Midbrain (tissue), 1 donor: ENCODE results near the gene ATXN7L2.
"Not testable (repeated sequence)": the region's sequence is repeated elsewhere in the genome, so short reads cannot be mapped to it uniquely, and the experiment has no call there.

Experiments
- DNase-seq: peaks from one replicate; lab custom pipeline; 2025; lab: John Stamatoyannopoulos, UW

ATXN7L2 gene

DNA sequence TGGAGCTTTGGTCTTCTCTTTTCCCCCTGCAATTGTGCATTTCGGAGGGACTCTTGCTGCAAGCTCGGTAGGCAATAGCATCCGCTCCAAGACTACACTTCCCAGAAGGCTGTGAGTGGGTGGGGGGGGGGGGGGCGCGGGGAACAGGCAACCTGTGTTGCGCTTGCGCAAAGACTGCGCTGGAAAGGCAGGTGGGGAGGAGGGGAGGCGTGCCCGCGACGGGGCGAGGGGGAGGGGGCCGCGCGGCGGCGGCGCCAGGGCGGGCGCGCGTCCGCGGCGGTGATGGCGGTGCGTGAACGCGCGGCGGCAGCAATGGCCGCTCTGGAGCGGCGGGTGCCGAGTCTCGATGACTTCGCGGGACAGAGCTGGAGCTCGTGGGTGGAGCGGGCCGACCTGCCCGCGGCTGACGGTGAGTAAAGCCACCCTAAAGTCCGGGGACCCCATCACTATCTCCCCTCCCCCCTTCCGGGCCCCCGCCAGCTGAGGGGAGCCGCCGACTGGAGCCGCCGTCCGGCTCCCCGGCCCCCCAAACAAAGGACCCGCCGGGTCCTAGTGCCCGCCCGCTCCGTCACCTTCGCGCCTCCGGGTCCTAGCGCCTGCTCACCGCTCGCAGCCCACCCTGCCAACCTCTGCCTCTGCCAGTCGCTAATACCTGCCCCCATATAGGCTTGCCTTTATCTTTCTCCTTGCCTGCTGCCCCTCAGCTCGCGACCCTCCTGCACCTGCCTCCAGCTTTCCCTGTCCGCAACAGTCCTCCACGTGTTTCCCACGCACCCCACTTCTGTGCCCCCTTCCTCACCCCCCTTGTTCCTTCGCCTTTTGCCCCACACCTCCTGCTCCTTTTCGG is at the start of gene ATXN7L2:
ATXN7L2 (plus strand) TSS at position 234 of the 847 bp plus-strand sequence; CDS start at position 283, 49 bp downstream.
- DNase-seq = peak; percentile 92

GRCh38 chr1:109434484-109434883 is 49.2 kb upstream of the ATXN7L2 start:
- no peak for DNase-seq

DNA sequence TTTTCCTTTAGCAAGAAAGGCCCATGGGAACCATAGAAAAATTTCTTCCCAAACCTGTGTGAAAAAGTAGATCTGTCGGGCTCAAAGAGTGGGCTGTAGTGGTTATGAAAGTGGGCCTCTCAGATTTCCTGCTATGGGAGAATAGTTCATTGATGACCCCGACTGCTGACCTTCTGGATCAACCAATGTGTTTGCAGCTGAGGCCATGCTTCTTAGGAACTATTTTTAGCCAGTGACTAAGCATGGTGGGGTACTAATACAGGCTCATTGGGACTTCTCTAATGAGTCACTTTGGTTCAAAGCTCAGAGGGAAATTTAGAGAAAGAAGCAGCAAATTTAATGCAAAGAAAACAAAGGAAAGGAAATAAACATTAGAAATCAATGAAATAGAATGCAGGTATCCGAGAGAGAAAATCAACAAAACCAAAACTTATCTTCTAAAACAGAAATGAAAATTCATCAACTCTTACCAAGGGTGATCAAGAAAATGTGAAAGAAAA is 44.9 kb upstream of the ATXN7L2 start:
- DNase-seq = no peak

DNA sequence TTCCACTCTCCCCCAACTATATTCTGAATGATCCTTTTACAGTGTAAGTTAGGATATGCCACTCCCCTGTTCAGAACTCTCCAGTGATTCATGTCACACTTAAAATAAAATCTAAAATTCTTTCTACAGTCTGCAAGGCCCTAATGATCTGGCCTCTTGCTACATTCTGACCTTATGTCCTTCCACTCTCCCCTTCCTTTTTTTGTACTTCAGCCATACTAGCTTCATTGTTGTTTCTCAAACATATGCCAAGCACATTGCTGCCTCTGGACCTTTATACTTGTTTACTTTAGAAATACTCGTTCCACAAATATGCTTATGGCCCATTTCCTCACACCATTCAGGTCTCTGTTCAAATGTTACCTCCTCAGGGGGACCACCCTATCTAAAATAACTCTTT is 42.6 kb upstream of the ATXN7L2 start:
- DNase-seq = no peak

GRCh38 chr1:109443476-109443875 is 40.2 kb upstream of the ATXN7L2 start:
- DNase-seq = no peak

DNA sequence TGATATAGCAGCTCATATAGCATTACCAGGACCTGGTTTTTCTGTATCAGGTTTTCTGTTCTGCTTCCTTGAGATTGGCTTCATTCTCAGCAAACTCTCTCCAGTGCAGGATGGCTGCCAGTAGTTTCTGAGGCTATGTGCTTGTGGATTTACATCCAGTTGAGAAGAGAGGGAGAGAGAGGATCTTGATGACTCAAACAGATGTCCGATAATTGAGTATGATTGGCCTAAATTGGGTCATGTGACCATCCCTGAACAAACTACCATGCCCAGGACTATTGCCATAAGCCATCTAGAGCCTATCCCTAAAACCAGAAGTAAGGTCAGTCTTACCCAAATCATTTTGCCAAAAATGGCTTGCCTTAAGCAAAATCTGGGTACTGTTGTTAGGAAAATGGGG is 39.4 kb upstream of the ATXN7L2 start:
- no peak for DNase-seq

DNA sequence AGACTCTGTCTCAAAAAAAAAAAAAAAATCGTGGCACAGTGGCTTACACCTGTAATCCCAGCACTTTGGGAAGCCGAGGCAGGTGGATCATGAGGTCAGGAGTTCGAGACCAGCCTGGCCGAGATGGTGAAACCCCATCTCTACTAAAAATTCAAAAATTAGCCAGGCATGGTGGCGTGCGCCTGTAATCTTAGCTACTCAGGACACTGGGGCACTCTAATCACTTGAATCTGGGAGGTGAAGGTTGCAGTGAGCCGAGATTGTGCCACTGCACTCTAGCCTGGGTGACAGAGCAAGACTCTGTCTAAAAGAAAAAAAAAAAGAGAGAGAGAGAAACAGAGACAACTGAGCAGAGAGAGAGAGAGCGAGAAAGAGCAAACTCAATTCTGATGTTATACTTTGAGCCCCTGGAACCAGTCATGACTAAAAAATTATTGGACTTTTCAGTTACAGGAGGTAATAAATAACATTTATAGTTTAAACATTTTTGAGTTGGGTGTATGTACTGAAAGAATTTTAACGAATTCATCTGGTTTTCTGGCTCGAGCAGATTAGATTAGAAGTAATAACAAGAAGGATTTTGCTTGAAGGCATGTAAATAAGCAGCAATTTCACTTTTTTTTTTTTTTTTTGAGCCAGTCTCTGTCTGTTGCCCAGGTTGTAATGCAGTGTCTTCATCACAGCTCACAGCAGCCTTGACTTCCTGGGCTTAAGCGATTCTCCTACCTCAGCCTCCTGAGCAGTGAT is 37.6 kb upstream of the ATXN7L2 start:
- DNase-seq = not testable (repeated sequence)

GRCh38 chr1:109447524-109447923 is 36.2 kb upstream of the ATXN7L2 start:
- DNase-seq = no peak

GRCh38 chr1:109454497-109455133 is 29.1 kb upstream of the ATXN7L2 start:
- no peak for DNase-seq

DNA sequence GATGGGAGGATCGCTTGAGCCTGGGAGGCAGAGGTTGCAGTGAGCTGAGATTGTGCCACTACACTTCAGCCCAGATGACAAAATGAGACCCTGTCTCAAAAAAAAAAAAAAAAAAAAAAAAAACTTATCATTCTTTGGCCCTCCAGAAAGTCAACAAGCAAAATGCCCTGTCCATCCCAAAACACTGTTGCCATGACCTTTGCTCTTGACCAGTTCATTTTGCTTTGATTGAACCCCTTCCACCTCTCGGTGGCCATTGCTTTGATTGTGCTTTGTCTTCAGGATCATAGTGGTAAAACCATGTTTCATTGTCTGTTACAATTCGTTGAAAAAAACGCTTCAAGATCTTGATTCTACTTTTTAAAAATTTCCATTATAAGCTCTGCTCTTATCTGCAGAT is 25.9 kb upstream of the ATXN7L2 start:
- no peak for DNase-seq

DNA sequence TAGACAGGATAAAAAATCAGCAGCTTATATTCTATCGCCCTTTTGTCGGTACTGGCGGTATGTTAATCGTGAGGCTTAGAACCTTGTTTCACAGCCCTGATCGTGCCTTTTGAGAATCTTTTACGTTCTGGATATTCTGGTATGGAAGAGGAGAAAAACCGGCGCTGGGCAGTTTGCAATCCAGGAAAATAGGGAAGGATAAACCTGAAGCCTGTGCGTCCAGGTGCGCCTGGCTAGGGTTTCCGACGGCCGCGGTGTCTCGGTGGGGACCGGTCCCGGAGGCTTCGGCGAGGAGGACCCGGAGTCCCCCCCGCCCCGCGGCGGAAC is 17.6 kb upstream of the ATXN7L2 start:
- DNase-seq = no peak

- DNase-seq = no peak
These were observed 17.0 kb upstream of the ATXN7L2 start, which contains the start of gene SYPL2 for GRCh38 chr1:109466452-109467300. TSS of gene SYPL2 (plus strand) at chr1:109466546. CDS start at chr1:109466844, 298 bp downstream.

DNA sequence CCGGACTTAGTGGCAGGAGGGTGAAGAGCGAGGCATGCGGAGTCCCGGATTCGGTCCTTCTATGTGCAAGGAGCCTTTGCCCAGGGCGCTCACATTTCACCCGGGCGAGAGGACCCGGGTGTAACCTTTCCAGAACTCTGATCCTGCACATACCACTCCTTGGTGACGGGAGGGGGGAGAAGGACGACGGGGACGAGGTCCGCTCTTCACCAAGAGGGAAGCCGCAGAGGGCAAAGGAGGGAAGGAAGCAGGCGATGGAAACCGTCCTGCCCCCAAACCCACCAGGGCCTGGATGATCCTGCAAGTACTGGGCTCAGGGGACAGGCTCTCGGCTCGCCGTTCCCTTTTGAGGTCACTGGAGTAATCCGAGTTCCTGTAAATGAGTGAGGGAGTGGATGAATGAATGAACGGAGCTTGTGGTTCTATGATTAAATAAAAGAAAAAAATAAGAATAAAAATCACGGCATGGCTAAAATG is 16.4 kb upstream of the ATXN7L2 start:
- no peak for DNase-seq

DNA sequence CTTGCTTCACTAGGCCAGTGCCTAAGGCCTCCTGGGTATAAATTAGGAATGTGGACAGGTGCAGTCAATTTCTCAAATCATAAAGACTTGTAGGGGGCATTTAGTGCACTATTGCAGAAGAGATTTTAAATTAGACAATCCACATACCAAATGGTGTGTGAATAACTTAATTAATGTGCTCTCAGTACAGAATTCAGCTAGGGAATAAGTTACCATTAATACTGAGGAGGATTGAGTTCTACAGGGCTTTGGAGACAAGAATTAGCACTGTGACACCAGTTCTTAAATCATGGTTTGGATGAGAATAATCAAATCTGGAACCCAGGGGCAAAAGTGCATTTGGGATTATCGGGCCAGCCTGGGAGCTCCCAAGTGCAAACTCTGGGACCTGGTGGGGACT is 15.6 kb upstream of the ATXN7L2 start:
- no peak for DNase-seq

- DNase-seq = no peak
These were observed 14.8 kb upstream of the ATXN7L2 start for GRCh38 chr1:109468903-109469302.

DNA sequence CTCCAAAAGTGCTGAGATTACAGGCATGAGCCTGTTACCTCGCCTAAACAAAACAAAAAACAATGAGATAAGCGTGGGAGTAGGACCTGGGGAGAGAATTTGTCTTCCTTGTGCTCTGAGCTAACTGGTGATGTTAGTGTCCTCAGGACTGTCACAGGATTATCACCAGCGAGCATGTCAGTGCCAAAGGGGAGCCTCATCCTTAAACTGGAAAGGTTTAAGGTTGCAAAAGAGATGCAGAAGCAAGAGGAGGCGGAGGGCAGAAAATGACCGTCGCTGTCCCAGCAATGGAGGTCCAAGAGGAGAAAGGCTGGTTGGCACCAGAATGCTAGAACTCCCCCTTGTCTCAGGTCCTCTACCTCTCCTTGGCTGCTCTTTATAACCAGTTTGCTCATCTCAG is 13.5 kb upstream of the ATXN7L2 start:
- no peak for DNase-seq

DNA sequence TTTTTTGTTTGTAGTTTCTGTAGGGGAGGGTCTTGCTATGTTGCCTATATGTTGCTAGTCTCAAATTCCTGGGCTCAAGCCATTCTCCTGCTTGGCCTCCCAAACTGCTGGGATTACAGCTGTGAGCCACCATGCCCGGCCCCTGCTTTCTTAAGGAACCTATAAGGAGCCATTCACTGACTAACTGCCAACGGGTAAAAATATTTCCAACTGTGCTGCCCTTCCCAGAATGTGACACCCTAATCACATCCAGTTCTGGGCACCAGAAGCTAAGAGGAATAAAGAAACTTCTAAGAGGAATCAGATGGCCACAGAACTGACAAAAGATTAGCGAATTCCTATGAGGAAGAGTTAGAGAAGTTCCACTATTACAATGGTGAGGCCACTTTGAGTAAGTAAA is 10.9 kb upstream of the ATXN7L2 start:
- no peak for DNase-seq

- DNase-seq = not testable (repeated sequence)
These were observed 10.2 kb upstream of the ATXN7L2 start for GRCh38 chr1:109473284-109474057.

DNA sequence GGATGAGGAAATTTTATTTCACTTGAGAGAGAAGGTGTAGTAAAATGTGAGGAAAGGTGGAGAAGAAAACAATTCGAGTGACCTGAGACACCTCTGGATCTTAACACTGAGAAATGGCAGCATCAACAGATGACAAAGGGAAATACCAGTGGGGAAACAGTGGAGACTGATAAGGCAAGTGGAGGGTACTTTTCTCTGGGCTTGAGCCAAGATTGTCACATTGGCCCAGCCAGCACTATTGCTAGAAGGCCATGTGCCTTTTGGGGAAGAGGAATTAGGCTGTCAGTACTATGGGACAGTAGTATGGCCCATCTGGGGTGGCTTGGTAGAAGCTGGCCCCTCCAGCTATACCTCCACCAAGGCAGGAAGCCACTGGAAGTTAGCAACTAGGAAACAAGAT is 9.0 kb upstream of the ATXN7L2 start:
- DNase-seq = no peak

GRCh38 chr1:109475261-109475660 is 8.4 kb upstream of the ATXN7L2 start:
- no peak for DNase-seq

DNA sequence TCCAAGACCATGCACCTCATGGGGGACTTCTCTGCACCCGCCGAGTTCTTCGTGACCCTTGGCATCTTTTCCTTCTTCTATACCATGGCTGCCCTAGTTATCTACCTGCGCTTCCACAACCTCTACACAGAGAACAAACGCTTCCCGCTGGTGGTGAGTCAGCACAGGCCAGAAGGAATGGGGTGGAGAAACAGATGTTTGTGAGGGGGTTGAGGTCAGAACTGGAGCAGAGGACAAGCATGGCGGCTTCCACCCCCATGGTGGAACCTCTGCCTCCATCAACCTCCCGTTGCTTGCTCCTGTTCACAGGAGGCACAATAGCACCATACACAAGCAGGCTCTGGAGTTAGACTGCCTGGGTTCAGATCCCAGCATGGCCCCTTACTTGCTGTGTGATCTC is 6.9 kb upstream of the ATXN7L2 start:
- no peak for DNase-seq
